SU-DHL-6 (cell line): Measurements from ENCODE around the gene DKK2.

Source experiments
- H2AFZ ChIP-seq: fragments of 200-600 bp; sonication (generic); 2 replicates; pipeline ENCODE4 v1.6.1; 2014; ENCODE audit warnings: low read depth, mild to moderate bottlenecking, moderate library complexity, mixed read lengths, antibody characterized with exemption, low read length; ENCODE audit not compliant: severe bottlenecking
- H3F3A ChIP-seq: fragments of 200-600 bp; shearing (Covaris generic); 2 replicates; pipeline ENCODE4 v1.6.0; 2016; ENCODE audit warnings: antibody characterized with exemption, mild to moderate bottlenecking; ENCODE audit not compliant: insufficient read depth
- H3K27ac ChIP-seq: fragments of 200-600 bp; sonication (generic); 2 replicates; pipeline ENCODE4 v1.5.1; 2016; ENCODE audit warnings: low read depth, mild to moderate bottlenecking, low read length, moderate library complexity, mixed read lengths
- H3K27me3 ChIP-seq: fragments of 200-600 bp; sonication (generic), shearing (Covaris generic); 2 replicates; pipeline ENCODE4 v1.6.0; 2014; ENCODE audit warnings: mild to moderate bottlenecking, low read length
- H3K36me3 ChIP-seq: fragments of 200-600 bp; sonication (generic); 2 replicates; pipeline ENCODE4 v1.6.1; 2014; ENCODE audit warnings: mild to moderate bottlenecking, low read length, mixed read lengths
- H3K4me2 ChIP-seq: fragments of 300-600, 200-600 bp; shearing (Covaris generic), sonication (generic); 2 replicates; pipeline ENCODE4 v1.6.0; 2014; ENCODE audit warnings: low read length, low read depth, mild to moderate bottlenecking; ENCODE audit not compliant: poor library complexity, severe bottlenecking
- H3K4me3 ChIP-seq: fragments of 200-600 bp; sonication (generic); 2 replicates; pipeline ENCODE4 v1.5.1; 2014; ENCODE audit warnings: antibody characterized with exemption, low read length, mild to moderate bottlenecking, mixed read lengths; ENCODE audit not compliant: insufficient read depth, poor library complexity, severe bottlenecking
- H3K79me2 ChIP-seq: fragments of 200-600 bp; sonication (generic); 2 replicates; pipeline ENCODE4 v1.6.1; 2014; ENCODE audit warnings: mild to moderate bottlenecking, low read length, moderate library complexity; ENCODE audit not compliant: insufficient read depth
- H3K9ac ChIP-seq: fragments of 200-600 bp; sonication (generic); 2 replicates; pipeline ENCODE4 v1.7.0; 2014; ENCODE audit warnings: mild to moderate bottlenecking, low read length
- H3K9me2 ChIP-seq: fragments of 200-600 bp; sonication (generic); replicated peaks from 2 replicates; pipeline ENCODE4 v1.6.1; 2014; ENCODE audit warnings: low read length; ENCODE audit not compliant: insufficient read depth
- H3K9me3 ChIP-seq: fragments of 200-600 bp; sonication (generic); 2 replicates; pipeline ENCODE4 v1.6.1; 2014; ENCODE audit warnings: low read length, mixed read lengths; ENCODE audit not compliant: insufficient read depth
- H4K20me1 ChIP-seq: fragments of 200-600 bp; sonication (generic); 2 replicates; pipeline ENCODE4 v1.6.1; 2014; ENCODE audit warnings: low read depth, mild to moderate bottlenecking, antibody characterized with exemption, low read length, moderate library complexity, mixed read lengths
- EZH2phosphoT487 ChIP-seq: fragments of 200-600 bp; sonication (generic), shearing (Covaris generic); conservative IDR thresholded peaks from 2 replicates; pipeline ENCODE4 v1.6.1; 2018; ENCODE audit warnings: mild to moderate bottlenecking, antibody characterized with exemption, low read length, moderate library complexity, mixed read lengths
- TF ChIP-seq, protein P1 (sequence below): fragments of 200-600 bp; sonication (generic); IDR thresholded peaks from one replicate; pipeline ENCODE4 v1.5.1; 2017; ENCODE audit warnings: antibody characterized with exemption, mild to moderate bottlenecking, low read length, moderate library complexity; ENCODE audit not compliant: insufficient read depth, poor library complexity, severe bottlenecking

The DKK2 gene

DNA sequence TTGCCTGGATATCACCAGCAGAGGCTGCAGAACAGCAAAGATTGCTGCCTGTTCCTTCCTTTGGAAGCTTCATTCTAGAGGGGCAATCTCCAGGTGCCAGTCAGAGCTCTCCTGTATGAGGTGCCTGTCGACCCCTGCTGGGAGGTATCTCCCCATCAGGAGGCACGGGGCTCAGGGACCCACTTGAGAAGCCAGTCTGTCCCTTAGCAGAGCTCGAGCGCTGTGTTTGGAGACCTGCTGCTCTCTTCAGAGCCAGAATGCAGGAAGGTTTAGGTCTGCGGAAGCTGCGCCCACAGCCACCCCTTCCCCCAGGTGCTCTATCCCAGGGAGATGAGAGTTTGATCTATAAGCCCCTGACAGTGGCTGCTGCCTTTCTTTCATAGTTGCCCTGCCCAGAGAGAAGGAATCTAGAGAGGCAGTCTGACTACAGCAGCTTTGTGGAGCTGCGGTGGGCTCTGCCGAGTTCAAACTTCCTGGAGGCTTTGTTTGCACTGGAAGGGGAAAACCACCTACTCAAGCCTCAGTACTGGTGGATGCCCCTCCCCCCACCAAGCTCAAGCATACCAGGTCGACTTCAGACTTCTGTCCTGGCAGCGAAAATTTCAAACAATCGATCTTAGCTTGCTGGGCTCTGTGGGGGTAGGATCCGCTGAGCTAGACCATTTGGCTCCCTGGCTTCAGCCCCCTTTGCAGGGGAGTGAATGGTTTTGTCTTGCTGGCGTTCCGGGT is 57.9 kb downstream of the DKK2 start:
- H3K27me3 ChIP-seq: no peaks in the 10 kb centered on the region
- no peaks in the 10 kb centered on the region for H3K9me2 ChIP-seq
- H4K20me1 ChIP-seq: no peaks in the 10 kb centered on the region
- H3K27ac ChIP-seq: no peak overlapping the region
- no peak overlapping the region for H3K9ac ChIP-seq
- no peak overlapping the region for H3K4me3 ChIP-seq
- H2AFZ ChIP-seq: no peak overlapping the region
- no peaks in the 10 kb centered on the region for H3K79me2 ChIP-seq
- H3K4me2 ChIP-seq: no peak overlapping the region
- no peaks in the 10 kb centered on the region for H3F3A ChIP-seq
- H3K9me3 ChIP-seq: no peaks in the 10 kb centered on the region
- TF ChIP-seq, protein P1, sequence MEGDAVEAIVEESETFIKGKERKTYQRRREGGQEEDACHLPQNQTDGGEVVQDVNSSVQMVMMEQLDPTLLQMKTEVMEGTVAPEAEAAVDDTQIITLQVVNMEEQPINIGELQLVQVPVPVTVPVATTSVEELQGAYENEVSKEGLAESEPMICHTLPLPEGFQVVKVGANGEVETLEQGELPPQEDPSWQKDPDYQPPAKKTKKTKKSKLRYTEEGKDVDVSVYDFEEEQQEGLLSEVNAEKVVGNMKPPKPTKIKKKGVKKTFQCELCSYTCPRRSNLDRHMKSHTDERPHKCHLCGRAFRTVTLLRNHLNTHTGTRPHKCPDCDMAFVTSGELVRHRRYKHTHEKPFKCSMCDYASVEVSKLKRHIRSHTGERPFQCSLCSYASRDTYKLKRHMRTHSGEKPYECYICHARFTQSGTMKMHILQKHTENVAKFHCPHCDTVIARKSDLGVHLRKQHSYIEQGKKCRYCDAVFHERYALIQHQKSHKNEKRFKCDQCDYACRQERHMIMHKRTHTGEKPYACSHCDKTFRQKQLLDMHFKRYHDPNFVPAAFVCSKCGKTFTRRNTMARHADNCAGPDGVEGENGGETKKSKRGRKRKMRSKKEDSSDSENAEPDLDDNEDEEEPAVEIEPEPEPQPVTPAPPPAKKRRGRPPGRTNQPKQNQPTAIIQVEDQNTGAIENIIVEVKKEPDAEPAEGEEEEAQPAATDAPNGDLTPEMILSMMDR: no peak
- no peak for TF ChIP-seq EZH2phosphoT487
- no peaks in the 10 kb centered on the region for H3K36me3 ChIP-seq

DNA sequence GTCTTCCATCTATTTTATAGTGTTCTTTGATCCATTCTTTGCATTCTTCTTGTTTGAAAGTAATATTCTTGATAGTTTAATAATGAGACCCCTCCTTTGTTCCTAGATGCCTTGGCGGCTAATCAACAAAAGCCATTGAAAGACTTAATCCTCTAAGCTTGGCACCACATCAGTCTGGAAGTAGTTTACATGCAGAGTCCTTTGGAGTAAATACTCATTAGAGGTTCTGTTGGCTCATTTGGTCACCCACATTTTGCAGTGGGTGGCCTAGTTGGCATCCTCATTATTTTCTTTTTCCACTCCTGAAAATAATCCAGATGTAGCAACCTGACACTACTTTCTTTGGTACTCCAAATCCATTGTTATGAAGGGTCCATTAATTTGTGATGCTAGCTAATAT is 64.5 kb downstream of the DKK2 start:
- H3K36me3 ChIP-seq: no peaks in the 10 kb centered on the region
- no peaks in the 10 kb centered on the region for H3K79me2 ChIP-seq
- H2AFZ ChIP-seq: no peak overlapping the region
- no peaks in the 10 kb centered on the region for H3F3A ChIP-seq
- H3K4me2 ChIP-seq: no peak overlapping the region
- no peak overlapping the region for H3K27ac ChIP-seq
- H3K9ac ChIP-seq: no peak overlapping the region
- H3K9me3 ChIP-seq: no peaks in the 10 kb centered on the region
- no peaks in the 10 kb centered on the region for H3K27me3 ChIP-seq
- H3K4me3 ChIP-seq: no peak overlapping the region
- H4K20me1 ChIP-seq: no peaks in the 10 kb centered on the region
- no peaks in the 10 kb centered on the region for H3K9me2 ChIP-seq
- no peak for TF ChIP-seq EZH2phosphoT487
- TF ChIP-seq, protein P1: no peak

DNA sequence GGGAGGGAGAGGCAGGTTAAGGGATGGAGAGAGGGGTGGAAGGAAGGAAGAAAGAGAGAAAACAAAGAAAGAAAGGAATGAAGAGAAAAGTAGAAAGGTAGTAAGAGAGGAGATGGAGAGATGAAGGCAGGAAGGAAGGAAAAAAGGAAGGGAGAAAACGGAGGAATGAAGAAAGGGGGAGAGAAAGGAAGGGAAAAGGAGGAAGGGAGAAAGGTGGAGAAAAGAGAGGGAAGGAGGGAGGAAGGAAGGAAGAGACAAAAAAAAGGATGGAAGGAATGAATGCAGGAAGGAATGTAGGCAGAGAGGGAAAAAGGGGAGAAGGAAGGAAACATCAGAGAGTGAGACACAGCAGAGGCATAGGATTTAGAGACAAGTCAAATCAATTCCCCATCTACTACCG is 68.2 kb downstream of the DKK2 start:
- Histone ChIP-seq H3F3A (no peaks in the 10 kb centered on the region), H4K20me1 (no peaks in the 10 kb centered on the region), H3K9me3 (no peaks in the 10 kb centered on the region), H3K79me2 (no peaks in the 10 kb centered on the region), H3K27ac (no peak overlapping the region), H3K4me2 (no peak overlapping the region), H3K27me3 (no peaks in the 10 kb centered on the region), H3K9me2 (no peaks in the 10 kb centered on the region), H3K9ac (no peak overlapping the region), H3K36me3 (no peaks in the 10 kb centered on the region), H3K4me3 (no peak overlapping the region), H2AFZ (no peak overlapping the region)
- no peak for TF ChIP-seq EZH2phosphoT487
- TF ChIP-seq, protein P1: no peak
